Erythroblast (primary cell): Measurements from ENCODE around the gene COPZ1.

Experiments
- GATA1 ChIP-seq: IDR thresholded peaks from 2 replicates; pipeline ENCODE4 v1.6.1; 2011; ENCODE audit warnings: low read depth, mild to moderate bottlenecking, control low read depth, low read length, moderate library complexity
- POLR2A ChIP-seq: IDR thresholded peaks from 2 replicates; pipeline ENCODE4 v1.6.1; 2011; ENCODE audit warnings: mild to moderate bottlenecking, low read length

DNA sequence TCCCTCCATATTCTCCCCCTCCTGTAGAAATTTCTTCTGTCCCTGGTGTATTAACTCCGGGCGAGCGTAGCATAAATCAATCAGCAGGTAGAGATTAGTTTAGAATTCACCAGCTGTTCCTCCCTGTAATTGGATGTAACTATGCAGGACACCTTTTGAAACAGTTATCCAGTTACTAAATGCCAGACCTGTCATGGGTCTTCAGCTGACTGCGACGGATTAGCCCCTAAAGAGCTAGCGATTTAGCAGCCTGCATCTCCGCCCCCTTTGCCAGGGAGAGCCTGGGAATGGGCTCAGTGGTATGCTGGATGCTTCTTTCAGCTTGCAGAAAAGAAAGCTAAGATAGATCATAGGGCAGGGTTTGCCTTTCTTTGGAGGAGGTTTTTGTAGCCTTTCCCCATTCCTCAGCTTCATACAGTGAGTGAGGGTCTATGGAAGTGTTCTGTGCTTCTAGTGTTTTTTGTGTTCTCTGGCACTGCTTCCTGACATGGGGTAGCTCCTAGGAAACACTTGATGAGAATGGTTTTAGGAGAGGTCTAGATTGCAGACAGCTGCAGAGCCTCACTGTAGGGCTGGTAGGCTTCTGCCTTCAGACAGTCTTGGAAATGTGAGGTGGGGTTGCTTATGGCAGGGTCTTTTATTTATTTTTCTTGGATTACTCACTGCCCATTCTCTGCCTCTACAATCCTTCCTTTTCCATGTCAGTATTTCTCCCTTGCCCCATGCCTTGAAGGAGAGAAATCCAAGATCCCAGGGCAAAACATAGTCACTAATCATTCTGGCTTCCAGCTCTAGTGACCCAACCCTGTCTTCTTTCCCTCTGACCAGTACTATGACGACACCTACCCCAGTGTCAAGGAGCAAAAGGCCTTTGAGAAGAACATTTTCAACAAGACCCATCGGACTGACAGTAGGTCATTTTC, 16.7 kb downstream of the COPZ1 start:
- TF ChIP-seq POLR2A (no peak), GATA1 (no peak)
